IMR-90 (cell line): ENCODE data around the gene PPFIA2. TPM values are rescaled to one million over a fixed set of nuclear protein-coding genes. Genes with fewer than 3 reads are reported as not detected.

Source experiments
- ATAC-seq: fragments of 200-7000 bp; cut with Tn5 transposase; 2 replicates; pipeline ENCODE4 v1.9.1; 2020; ENCODE audit warnings: low read depth, mild to moderate bottlenecking, moderate library complexity
- BruUV-seq: library from RNA; stranded (reverse); fragments of 400-500 nt; replicated peaks from 2 replicates; lab custom pipeline; 2021; lab: Mats Ljungman, UMichigan
- CTCF ChIA-PET: fragments of 300-600 bp; formaldehyde crosslinking; extraction: SDS; loops from one replicate; lab custom pipeline; 2021; ENCODE audit warnings: antibody characterized with exemption; lab: Yijun Ruan, JAX
- POLR2A ChIA-PET: fragments of 300-600 bp; sonication (Branson Sonifier 250); formaldehyde crosslinking; loops from one replicate; lab custom pipeline; 2022; ENCODE audit warnings: antibody characterized with exemption; ENCODE audit not compliant: unreplicated experiment; lab: Charles Lee
- DNase-seq: peaks from one replicate; pipeline ENCODE4 v3.0.0; 2013
- H2AFZ ChIP-seq: replicated peaks from 2 replicates; pipeline ENCODE3; 2013; ENCODE audit warnings: low read length, mild to moderate bottlenecking; ENCODE audit not compliant: poor library complexity
- H2AK5ac ChIP-seq: 2 replicates; pipeline ENCODE4 v1.6.1; 2013; ENCODE audit warnings: low read depth, low read length, inconsistent platforms
- H2AK9ac ChIP-seq: replicated peaks from 2 replicates; pipeline ENCODE3; 2013; ENCODE audit warnings: mild to moderate bottlenecking, low read depth, low read length, moderate library complexity; ENCODE audit not compliant: poor library complexity
- H2BK120ac ChIP-seq: 2 replicates; pipeline ENCODE4 v1.6.1; 2013; ENCODE audit warnings: low read depth, low read length, inconsistent platforms
- H2BK15ac ChIP-seq: 3 replicates; pipeline ENCODE4 v1.6.1; 2013; ENCODE audit warnings: low read depth, low read length, inconsistent platforms
- H2BK20ac ChIP-seq: 2 replicates; pipeline ENCODE4 v1.6.1; 2013; ENCODE audit warnings: low read depth, mild to moderate bottlenecking, inconsistent platforms, low read length, moderate library complexity
- H2BK5ac ChIP-seq: 2 replicates; pipeline ENCODE4 v1.6.1; 2013; ENCODE audit warnings: mild to moderate bottlenecking, low read depth, low read length, inconsistent platforms; ENCODE audit not compliant: poor library complexity, severe bottlenecking
- H3K14ac ChIP-seq: replicated peaks from 2 replicates; pipeline ENCODE4 v1.6.1; 2013; ENCODE audit warnings: low read depth, low read length, inconsistent platforms
- H3K18ac ChIP-seq: 2 replicates; pipeline ENCODE4 v1.6.1; 2013; ENCODE audit warnings: low read depth, low read length, control low read depth
- H3K23ac ChIP-seq: 2 replicates; pipeline ENCODE4 v1.6.1; 2013; ENCODE audit warnings: low read depth, low read length, inconsistent platforms
- H3K27ac ChIP-seq: 2 replicates; pipeline ENCODE4 v1.5.1; 2013; ENCODE audit warnings: mild to moderate bottlenecking, control low read depth, low read length; ENCODE audit not compliant: insufficient read depth
- H3K27me3 ChIP-seq: 2 replicates; pipeline ENCODE4 v1.6.1; 2013; ENCODE audit warnings: low read length; ENCODE audit not compliant: control insufficient read depth, insufficient read depth
- H3K36me3 ChIP-seq: 2 replicates; pipeline ENCODE4 v1.6.1; 2013; ENCODE audit warnings: low read length, mixed read lengths; ENCODE audit not compliant: control insufficient read depth, insufficient read depth
- H3K4ac ChIP-seq: 2 replicates; pipeline ENCODE4 v1.6.1; 2013; ENCODE audit warnings: low read depth, low read length, inconsistent platforms
- H3K4me1 ChIP-seq: 2 replicates; pipeline ENCODE4 v1.6.1; 2013; ENCODE audit warnings: low read length, mixed read lengths; ENCODE audit not compliant: control insufficient read depth, insufficient read depth
- H3K4me2 ChIP-seq: 2 replicates; pipeline ENCODE4 v1.6.1; 2013; ENCODE audit warnings: low read depth, mild to moderate bottlenecking, control low read depth, low read length, moderate library complexity
- H3K4me3 ChIP-seq: 2 replicates; pipeline ENCODE4 v1.5.1; 2013; ENCODE audit warnings: low read depth, mild to moderate bottlenecking, control low read depth, low read length, moderate library complexity; ENCODE audit not compliant: insufficient read depth
- H3K56ac ChIP-seq: 2 replicates; pipeline ENCODE4 v1.6.1; 2013; ENCODE audit warnings: low read length, inconsistent platforms; ENCODE audit not compliant: insufficient read depth; ENCODE audit errors: extremely low read depth
- H3K79me1 ChIP-seq, 2 experiments: 2 replicates each; pipeline ENCODE4 v1.6.1; 2013; ENCODE audit warnings: low read length in 2 of 2, inconsistent platforms in 1 of 2, low read depth in 1 of 2
- H3K9ac ChIP-seq: 2 replicates; pipeline ENCODE4 v1.6.1; 2013; ENCODE audit warnings: low read depth, low read length, control low read depth
- H3K9me1 ChIP-seq: 2 replicates; pipeline ENCODE4 v1.6.1; 2013; ENCODE audit warnings: low read length, inconsistent platforms; ENCODE audit not compliant: insufficient read depth
- H3K9me3 ChIP-seq: 2 replicates; pipeline ENCODE4 v1.6.1; 2013; ENCODE audit warnings: low read length; ENCODE audit not compliant: control insufficient read depth, insufficient read depth
- H4K20me1 ChIP-seq: 2 replicates; pipeline ENCODE4 v1.6.1; 2013; ENCODE audit warnings: low read length, inconsistent platforms; ENCODE audit not compliant: insufficient read depth
- H4K5ac ChIP-seq: 2 replicates; pipeline ENCODE4 v1.6.1; 2013; ENCODE audit warnings: mild to moderate bottlenecking, low read depth, low read length, control low read depth
- H4K8ac ChIP-seq, 2 experiments: 2 replicates each; pipeline ENCODE4 v1.6.1; 2013; ENCODE audit warnings: low read depth in 2 of 2, low read length in 2 of 2, control low read depth in 1 of 2, inconsistent platforms in 1 of 2
- H4K91ac ChIP-seq: 2 replicates; pipeline ENCODE4 v1.6.1; 2013; ENCODE audit warnings: low read depth, low read length, inconsistent platforms; ENCODE audit not compliant: insufficient read depth
- BHLHE40 ChIP-seq: fragments of 150-350 bp; IDR thresholded peaks from 2 replicates; pipeline ENCODE4 v1.6.1; 2016; ENCODE audit warnings: mild to moderate bottlenecking, low read depth, low read length
- RCOR1 ChIP-seq: IDR thresholded peaks from 2 replicates; pipeline ENCODE4 v1.6.1; 2012; ENCODE audit warnings: mild to moderate bottlenecking, low read length, improper control_type of control experiment; ENCODE audit not compliant: insufficient replicate concordance
- WGBS, 2 experiments: methylation state at CpG; one replicate each; pipeline versions ENCODE4 v1.1.5 to v1.1.7; 2013; ENCODE audit warnings: missing lambda C conversion rate in 2 of 2; ENCODE audit not compliant: insufficient read length in 1 of 2; ENCODE audit errors: extremely low coverage in 2 of 2; 5-methylcytosine and 5-hydroxymethylcytosine counted together
- dilution Hi-C: fragments of 300-500 bp; cut with HindIII; formaldehyde crosslinking; loops from one replicate; pipeline ENCODE4 v1.14.3; 2018; ENCODE audit warnings: low sequenced_read_pairs; ENCODE audit not compliant: unreplicated experiment
- in situ Hi-C: fragments of 300-500 bp; cut with MboI; formaldehyde crosslinking; loops from 3 replicates; pipeline ENCODE4 v1.14.3; 2019; ENCODE audit warnings: low sequenced_read_pairs, inconsistent platforms, mixed read lengths
- intact Hi-C: fragments of 100-400 bp; cut with micrococcal nuclease; formaldehyde crosslinking; loops from 2 replicates; pipeline ENCODE4 v1.10.0; 2022
- polyA plus RNA-seq, 3 experiments: library from polyadenylated mRNA; depleted of rRNA; stranded (reverse); fragments of >200 nt; gene quantifications; 2 replicates each; pipeline ENCODE4 v1.2.3, GENCODE V29; 2012; ENCODE audit warnings: low replicate concordance in 1 of 3
- total RNA-seq: library from RNA; depleted of rRNA; stranded (reverse); fragments of >200 nt; gene quantifications from 2 replicates; pipeline ENCODE4 v1.2.3, GENCODE V29; 2012
- TF ChIP-seq, protein P1 (sequence below): fragments of 150-350 bp; IDR thresholded peaks from 2 replicates; pipeline ENCODE4 v1.6.1; 2017; ENCODE audit warnings: mild to moderate bottlenecking, antibody characterized with exemption, low read length, low read depth
- TF ChIP-seq, protein P2 (sequence below): conservative IDR thresholded peaks from 2 replicates; pipeline ENCODE4 v1.5.1; 2012; ENCODE audit warnings: mild to moderate bottlenecking, low read depth, low read length, improper control_type of control experiment

The PPFIA2 gene
- total and polyA plus RNA-seq, 2 of the 4 experiments (the other 2 are of a cell fraction), result 0.29 to 1.3 TPM

DNA sequence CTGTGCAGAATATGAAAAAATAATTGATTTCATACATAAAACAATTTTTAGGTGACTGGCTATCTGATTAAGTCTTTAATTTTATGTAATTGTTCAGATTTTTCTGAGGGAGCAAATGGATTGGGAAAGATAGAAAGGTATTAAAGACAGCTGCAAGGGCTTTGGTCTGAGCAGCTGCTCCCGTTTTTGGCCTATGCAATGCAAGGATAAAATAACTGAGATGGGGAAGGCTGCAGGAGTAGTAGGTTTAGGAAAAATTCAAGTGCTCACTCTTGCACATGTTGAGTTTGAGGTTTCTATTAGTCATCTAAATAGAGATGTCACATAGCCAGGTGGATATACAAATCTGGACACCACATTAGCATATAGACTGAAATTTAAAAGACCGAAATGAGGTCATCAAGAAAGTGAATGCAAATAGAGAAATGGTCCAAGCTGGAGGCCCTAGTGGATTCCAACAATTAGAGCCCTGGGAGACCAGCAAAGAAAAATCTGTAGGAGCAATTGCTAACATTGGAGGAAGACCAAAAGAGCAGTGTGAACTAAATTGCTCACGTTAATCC, 144.0 kb downstream of the PPFIA2 start (continued):
- TF ChIP-seq, protein P1, sequence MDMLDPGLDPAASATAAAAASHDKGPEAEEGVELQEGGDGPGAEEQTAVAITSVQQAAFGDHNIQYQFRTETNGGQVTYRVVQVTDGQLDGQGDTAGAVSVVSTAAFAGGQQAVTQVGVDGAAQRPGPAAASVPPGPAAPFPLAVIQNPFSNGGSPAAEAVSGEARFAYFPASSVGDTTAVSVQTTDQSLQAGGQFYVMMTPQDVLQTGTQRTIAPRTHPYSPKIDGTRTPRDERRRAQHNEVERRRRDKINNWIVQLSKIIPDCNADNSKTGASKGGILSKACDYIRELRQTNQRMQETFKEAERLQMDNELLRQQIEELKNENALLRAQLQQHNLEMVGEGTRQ, result no peak

DNA sequence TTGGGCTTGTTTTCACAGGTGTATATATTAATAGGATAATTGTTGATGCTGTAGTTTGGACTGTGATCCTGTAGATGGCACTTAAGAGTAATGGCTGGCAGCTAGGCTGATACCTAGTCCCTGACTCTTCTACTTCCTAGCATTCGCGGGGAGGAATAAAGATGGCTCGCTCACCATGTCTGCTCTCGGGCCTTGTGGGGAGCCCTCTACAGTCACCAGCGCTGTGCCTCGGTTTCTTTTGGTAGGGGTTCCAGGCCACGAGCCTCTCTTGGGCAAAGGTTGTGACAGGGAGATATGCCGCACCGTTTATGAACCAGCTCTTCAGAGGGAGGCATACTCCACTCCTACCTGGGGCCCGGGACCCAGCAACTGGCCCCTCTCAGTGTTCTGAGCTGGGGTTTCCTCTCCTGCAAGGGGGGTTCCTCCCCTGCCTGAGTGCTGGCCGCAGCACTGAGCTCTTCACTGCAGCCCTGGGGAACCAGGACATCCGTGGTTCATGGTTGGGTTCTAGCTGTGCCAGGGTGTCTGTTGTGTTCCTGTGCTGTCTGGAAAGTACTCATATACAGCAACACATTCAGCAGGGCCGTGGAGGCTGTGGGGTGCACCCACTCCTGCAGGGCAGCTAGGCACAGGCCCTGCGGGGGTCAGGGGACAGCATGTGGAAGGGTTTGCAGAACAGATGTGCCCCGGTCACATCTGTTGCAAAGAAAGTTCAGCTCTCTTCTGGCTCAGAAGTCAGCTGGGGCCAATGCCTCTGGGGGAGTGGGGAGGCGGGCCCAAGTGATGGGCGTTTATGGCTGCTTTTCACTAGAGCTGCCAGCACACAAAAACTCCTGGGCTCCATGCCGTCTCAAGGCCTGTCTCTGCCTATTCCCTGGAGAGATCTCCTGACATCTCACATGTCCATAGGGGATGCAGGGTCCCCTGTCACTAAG, 147.9 kb downstream of the PPFIA2 start:
- Histone ChIP-seq H2AK9ac (no peak overlapping the region), H2BK20ac (no peak overlapping the region), H3K23ac (no peak overlapping the region), H3K9ac (no peak overlapping the region), H2BK15ac (no peak overlapping the region), H3K79me1 (no peaks in the 10 kb centered on the region), H3K18ac (no peak overlapping the region), H2AK5ac (no peak overlapping the region), H3K36me3 (no peaks in the 10 kb centered on the region), H3K27me3 (no peaks in the 10 kb centered on the region), H2BK120ac (no peak overlapping the region), H3K4me2 (no peak overlapping the region), H4K5ac (no peak overlapping the region), H3K14ac (no peak overlapping the region), H3K27ac (no peak overlapping the region), H3K4me1 (no peaks in the 10 kb centered on the region), H3K9me3 (no peaks in the 10 kb centered on the region), H4K91ac (no peak overlapping the region), H4K8ac (no peak overlapping the region), H3K4ac (no peak overlapping the region), H2BK5ac (no peak overlapping the region), H3K56ac (no peak overlapping the region), H3K4me3 (no peak overlapping the region), H2AFZ (peak overlapping the region; percentile 1), H3K9me1 (no peaks in the 10 kb centered on the region), H4K20me1 (no peaks in the 10 kb centered on the region)
- CTCF ChIA-PET, result interaction anchor here (0.6 kb wide), 1 partner anchor 11 kb away, joined by 3 read pairs; no protein-coding TSS in a partner anchor
- no peak; the same call in 1 of the 2 replicates for ATAC-seq
- peak; percentile 1 for DNase-seq
- TF ChIP-seq, protein P2, sequence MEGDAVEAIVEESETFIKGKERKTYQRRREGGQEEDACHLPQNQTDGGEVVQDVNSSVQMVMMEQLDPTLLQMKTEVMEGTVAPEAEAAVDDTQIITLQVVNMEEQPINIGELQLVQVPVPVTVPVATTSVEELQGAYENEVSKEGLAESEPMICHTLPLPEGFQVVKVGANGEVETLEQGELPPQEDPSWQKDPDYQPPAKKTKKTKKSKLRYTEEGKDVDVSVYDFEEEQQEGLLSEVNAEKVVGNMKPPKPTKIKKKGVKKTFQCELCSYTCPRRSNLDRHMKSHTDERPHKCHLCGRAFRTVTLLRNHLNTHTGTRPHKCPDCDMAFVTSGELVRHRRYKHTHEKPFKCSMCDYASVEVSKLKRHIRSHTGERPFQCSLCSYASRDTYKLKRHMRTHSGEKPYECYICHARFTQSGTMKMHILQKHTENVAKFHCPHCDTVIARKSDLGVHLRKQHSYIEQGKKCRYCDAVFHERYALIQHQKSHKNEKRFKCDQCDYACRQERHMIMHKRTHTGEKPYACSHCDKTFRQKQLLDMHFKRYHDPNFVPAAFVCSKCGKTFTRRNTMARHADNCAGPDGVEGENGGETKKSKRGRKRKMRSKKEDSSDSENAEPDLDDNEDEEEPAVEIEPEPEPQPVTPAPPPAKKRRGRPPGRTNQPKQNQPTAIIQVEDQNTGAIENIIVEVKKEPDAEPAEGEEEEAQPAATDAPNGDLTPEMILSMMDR, result peak; percentile 19; the same call in 1 of the 2 replicates
- TF ChIP-seq RCOR1 (no peak), BHLHE40 (no peak)
- no TSS peak for BruUV-seq
- 70% methylated on average over 2 of the region's 18 CpGs; no CpG with 5 or more reads in 1 of the 2 experiments for WGBS, 2 experiments
- POLR2A ChIA-PET, result no interaction called here
- in situ Hi-C loops, result no loop called here
- dilution Hi-C loops, result no loop called here
- intact Hi-C loops, result no loop called here
